ENCODE results near the gene HOXA9.

Gene HOXA9

DNA sequence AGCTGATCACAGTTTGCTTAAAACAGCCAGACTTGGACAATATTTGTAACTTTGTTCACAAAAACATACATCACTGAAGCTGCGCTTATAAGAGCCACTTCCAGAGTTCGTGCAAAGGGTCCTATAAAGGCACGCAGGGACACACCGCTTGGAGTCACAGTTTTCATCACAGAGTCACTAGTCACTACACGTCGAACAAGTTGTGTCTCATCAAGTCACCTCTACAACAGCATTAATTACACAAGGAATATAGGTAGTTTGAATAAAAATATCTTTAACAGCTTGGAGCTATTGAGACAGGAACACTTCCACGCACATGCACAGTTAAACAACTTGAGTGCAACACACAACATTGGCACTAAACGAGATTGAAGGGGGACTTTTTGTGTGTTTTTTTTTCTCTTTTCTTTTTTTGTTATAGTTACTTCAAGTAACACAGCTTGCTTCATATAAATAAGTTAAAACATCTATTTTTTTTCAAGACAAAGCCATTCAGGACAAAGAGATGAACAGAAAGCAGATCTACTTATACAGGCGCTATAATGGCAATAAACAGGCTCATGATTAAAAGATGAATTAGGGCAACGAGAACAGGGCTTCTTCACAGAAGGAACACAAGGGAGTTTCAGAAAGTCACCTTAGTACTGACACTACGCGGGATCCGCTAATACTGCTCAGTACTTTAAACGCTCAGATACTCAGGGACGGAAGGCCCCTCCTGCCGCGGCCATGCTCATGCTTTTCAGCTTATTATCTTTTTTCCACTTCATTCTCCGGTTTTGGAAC is 24.0 kb downstream of the HOXA9 start:
- POLR2A ChIA-PET = interaction anchor here (0.6 to 1.2 kb wide), 7 partner anchors 21 to 772 kb away, joined by 3 to 6 read pairs (median 3); partner anchors contain the start of gene SKAP2
- Histone ChIP-seq H3K9me3 (ENCODE audit: control insufficient read depth, insufficient read depth, low read depth, low read length) (no peaks in the 10 kb centered on the region), H3K4me3 (ENCODE audit: low read depth, low read length) (peak overlapping the region; percentile 79), H3K4me1 (ENCODE audit: control insufficient read depth, insufficient read depth, low read length) (peaks cover 25% of the 10 kb centered on the region), H3K27ac (ENCODE audit: extremely low read depth, low read depth, low read length) (peak overlapping the region; percentile 98), H3K36me3 (ENCODE audit: control insufficient read depth in 2 of 2, insufficient read depth in 1 of 2, low read length in 2 of 2) (peaks cover 0 to 58% of the 10 kb centered on the region in 2 experiments; a peak in 2 of 3 replicates)
- CTCF ChIA-PET = interaction anchor here (0.6 to 4.4 kb wide), 16 partner anchors 9 to 955 kb away, joined by 3 to 26 read pairs (median 6); partner anchors contain the start of gene HOXA4
- no peak for TF ChIP-seq ZNF221 (tag by site-specific recombination; IDR thresholded peaks at IDR 0.05; ENCODE audit: borderline replicate concordance)
- TF ChIP-seq, protein P1, sequence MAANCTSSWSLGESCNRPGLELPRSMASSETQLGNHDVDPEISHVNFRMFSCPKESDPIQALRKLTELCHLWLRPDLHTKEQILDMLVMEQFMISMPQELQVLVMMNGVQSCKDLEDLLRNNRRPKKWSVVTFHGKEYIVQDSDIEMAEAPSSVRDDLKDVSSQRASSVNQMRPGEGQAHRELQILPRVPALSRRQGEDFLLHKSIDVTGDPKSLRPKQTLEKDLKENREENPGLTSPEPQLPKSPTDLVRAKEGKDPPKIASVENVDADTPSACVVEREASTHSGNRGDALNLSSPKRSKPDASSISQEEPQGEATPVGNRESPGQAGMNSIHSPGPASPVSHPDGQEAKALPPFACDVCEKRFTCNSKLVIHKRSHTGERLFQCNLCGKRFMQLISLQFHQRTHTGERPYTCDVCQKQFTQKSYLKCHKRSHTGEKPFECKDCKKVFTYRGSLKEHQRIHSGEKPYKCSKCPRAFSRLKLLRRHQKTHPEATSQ (tag by site-specific recombination; IDR thresholded peaks at IDR 0.05) = no peak
- TF ChIP-seq ZNF239 (tag by site-specific recombination; IDR thresholded peaks at IDR 0.05) = no peak
- TF ChIP-seq, protein P2, sequence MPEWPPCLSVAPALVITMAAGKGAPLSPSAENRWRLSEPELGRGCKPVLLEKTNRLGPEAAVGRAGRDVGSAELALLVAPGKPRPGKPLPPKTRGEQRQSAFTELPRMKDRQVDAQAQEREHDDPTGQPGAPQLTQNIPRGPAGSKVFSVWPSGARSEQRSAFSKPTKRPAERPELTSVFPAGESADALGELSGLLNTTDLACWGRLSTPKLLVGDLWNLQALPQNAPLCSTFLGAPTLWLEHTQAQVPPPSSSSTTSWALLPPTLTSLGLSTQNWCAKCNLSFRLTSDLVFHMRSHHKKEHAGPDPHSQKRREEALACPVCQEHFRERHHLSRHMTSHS (tag by site-specific recombination; IDR thresholded peaks at IDR 0.05) = no peak
- TF ChIP-seq, protein P3, sequence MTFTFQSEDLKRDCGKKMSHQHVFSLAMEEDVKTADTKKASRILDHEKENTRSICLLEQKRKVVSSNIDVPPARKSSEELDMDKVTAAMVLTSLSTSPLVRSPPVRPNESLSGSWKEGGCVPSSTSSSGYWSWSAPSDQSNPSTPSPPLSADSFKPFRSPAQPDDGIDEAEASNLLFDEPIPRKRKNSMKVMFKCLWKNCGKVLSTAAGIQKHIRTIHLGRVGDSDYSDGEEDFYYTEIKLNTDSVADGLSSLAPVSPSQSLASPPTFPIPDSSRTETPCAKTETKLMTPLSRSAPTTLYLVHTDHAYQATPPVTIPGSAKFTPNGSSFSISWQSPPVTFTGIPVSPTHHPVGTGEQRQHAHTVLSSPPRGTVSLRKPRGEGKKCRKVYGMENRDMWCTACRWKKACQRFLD (tag by site-specific recombination; IDR thresholded peaks at IDR 0.05) = no peak
- TF ChIP-seq ZNF311 (tag by site-specific recombination; IDR thresholded peaks at IDR 0.05; ENCODE audit: borderline replicate concordance) = no peak
- TF ChIP-seq MYNN (tag by site-specific recombination; IDR thresholded peaks at IDR 0.05; ENCODE audit: borderline replicate concordance) = no peak
- TF ChIP-seq, protein P4, sequence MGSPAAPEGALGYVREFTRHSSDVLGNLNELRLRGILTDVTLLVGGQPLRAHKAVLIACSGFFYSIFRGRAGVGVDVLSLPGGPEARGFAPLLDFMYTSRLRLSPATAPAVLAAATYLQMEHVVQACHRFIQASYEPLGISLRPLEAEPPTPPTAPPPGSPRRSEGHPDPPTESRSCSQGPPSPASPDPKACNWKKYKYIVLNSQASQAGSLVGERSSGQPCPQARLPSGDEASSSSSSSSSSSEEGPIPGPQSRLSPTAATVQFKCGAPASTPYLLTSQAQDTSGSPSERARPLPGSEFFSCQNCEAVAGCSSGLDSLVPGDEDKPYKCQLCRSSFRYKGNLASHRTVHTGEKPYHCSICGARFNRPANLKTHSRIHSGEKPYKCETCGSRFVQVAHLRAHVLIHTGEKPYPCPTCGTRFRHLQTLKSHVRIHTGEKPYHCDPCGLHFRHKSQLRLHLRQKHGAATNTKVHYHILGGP (tag by site-specific recombination; IDR thresholded peaks at IDR 0.05) = no peak
- TF ChIP-seq ZNF792 (tag by site-specific recombination; IDR thresholded peaks at IDR 0.05) = no peak
- no peak for TF ChIP-seq ZNF324 (tag by site-specific recombination; IDR thresholded peaks at IDR 0.05)
- TF ChIP-seq, protein P5, sequence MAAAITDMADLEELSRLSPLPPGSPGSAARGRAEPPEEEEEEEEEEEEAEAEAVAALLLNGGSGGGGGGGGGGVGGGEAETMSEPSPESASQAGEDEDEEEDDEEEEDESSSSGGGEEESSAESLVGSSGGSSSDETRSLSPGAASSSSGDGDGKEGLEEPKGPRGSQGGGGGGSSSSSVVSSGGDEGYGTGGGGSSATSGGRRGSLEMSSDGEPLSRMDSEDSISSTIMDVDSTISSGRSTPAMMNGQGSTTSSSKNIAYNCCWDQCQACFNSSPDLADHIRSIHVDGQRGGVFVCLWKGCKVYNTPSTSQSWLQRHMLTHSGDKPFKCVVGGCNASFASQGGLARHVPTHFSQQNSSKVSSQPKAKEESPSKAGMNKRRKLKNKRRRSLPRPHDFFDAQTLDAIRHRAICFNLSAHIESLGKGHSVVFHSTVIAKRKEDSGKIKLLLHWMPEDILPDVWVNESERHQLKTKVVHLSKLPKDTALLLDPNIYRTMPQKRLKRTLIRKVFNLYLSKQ (tag by site-specific recombination; IDR thresholded peaks at IDR 0.05; ENCODE audit: borderline replicate concordance) = no peak
- TF ChIP-seq ZNF341 (tag by site-specific recombination; IDR thresholded peaks at IDR 0.05; ENCODE audit: low read depth) = no peak
- TF ChIP-seq, protein P6, sequence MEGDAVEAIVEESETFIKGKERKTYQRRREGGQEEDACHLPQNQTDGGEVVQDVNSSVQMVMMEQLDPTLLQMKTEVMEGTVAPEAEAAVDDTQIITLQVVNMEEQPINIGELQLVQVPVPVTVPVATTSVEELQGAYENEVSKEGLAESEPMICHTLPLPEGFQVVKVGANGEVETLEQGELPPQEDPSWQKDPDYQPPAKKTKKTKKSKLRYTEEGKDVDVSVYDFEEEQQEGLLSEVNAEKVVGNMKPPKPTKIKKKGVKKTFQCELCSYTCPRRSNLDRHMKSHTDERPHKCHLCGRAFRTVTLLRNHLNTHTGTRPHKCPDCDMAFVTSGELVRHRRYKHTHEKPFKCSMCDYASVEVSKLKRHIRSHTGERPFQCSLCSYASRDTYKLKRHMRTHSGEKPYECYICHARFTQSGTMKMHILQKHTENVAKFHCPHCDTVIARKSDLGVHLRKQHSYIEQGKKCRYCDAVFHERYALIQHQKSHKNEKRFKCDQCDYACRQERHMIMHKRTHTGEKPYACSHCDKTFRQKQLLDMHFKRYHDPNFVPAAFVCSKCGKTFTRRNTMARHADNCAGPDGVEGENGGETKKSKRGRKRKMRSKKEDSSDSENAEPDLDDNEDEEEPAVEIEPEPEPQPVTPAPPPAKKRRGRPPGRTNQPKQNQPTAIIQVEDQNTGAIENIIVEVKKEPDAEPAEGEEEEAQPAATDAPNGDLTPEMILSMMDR (tag by site-specific recombination; IDR thresholded peaks at IDR 0.05) = no peak
- no peak for TF ChIP-seq ZNF529 (tag by site-specific recombination; IDR thresholded peaks at IDR 0.05; ENCODE audit: insufficient replicate concordance)
